Activated CD4-positive, alpha-beta T cell treated with anti-CD3 and anti-CD28 coated beads for 48 hours (primary cell): ENCODE results near the gene HPGDS.
"Not testable (repeated sequence)": the region's sequence is repeated elsewhere in the genome, so short reads cannot be mapped to it uniquely, and the experiment has no call there.

Experiments
- DNase-seq: peaks from one replicate; pipeline ENCODE4 v3.0.0-alpha.2; 2020

The HPGDS gene

DNA sequence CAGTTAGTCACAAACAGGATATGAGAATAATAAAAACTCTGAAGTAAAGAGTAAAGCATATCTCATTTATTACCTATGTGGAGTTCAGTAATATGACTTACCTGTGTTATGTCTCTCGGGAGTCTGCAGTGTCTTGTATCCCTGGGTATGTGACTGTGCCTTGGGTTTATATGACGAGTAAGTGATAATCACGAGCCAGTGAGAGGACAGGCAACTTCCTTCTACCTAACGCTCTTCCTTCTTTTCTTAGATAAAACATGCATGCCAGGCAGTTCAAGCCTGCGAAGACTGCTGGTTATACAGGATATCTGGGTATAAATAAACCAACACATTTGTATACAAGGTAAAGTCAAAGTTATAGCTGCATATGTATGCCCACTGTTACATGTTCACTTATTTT, at the start of gene HPGDS:
Gene HPGDS (minus strand): TSS at position 143 of the 400 bp plus-strand sequence. CDS start 8,207 bp downstream, outside the sequence.
- DNase-seq, result no peak

GRCh38 chr4:94390804-94391410, 48.3 kb upstream of the HPGDS start:
- DNase-seq, result peak; percentile 16

GRCh38 chr4:94389595-94390267, 47.1 kb upstream of the HPGDS start:
- DNase-seq, result no peak

DNA sequence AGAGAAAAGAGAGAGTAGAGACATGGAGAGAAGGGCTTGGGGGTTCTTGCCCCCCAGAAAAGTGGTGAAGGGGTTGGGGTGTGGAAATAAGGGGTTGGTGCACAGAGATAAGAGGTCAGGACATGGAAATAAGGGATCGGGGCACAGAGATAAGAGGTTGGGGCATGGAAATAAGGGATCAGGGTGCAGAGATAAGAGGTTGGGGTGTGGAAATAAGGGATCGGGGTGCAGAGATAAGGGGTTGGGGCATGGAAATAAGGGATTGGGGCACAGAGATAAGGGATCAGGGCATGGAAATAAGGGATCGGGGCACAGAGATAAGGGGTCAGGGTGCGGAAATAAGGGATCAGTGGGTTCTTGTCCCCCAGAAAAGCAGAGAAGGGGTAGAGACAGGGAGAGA, 45.3 kb upstream of the HPGDS start:
- not testable (repeated sequence) for DNase-seq

DNA sequence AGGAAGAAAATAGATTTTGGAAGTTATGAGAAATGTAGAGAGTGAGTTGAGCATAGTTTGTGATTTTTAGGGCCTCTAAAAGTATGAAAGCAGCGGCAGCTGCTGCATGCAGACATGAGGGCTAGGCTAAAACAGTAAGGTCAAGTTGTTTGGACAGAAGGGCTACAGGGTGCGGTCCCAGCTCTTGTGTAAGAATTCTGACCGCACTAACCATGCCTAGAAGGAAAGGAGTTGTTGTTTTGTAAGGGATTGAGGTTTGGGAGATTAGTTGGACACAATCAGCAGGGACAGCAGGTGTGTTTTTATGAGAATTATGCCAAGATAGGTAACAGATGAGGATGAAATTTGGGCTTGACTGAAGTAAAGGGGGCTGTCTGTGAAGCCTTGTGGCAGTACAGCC, 42.8 kb upstream of the HPGDS start:
- not testable (repeated sequence) for DNase-seq

DNA sequence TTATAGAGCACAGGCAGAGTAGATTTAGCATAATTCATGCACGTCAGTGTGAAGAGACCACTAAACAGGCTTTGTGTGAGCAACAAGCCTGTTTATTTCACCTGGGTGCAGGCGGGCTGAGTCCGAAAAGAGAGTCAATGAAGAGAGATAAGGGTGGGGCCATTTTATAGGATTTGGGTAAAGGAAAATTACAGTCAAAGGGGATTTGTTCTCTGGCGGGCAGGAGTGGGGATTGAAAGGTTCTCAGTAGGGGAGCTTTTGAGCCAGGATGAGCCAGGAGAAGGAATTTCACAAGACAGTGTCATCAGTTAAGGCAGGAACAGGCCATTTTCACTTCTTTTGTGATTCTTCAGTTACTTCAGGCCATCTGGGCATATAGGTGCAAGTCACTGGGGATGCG, 40.3 kb upstream of the HPGDS start:
- not testable (repeated sequence) for DNase-seq

- no peak for DNase-seq
Measured at GRCh38 chr4:94378047-94378446, 35.4 kb upstream of the HPGDS start.

DNA sequence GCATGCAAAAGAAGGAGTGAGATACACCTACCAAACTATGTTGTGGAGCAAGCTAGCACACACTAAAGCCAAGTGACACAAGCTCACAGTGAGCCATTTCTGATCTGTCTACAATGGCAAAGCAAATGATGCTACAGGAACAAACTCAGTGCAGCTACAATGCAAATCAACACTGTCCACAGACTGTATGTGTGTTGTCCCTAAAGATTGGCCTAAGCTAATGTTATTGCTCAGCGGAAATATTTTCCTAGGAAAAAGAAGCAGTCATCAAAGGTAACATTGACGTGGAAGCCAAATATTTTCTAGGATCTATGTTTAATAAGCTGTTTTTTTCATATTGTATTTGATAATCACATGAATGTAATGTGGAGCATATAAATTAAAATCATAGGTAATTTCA, 34.7 kb upstream of the HPGDS start:
- DNase-seq, result no peak

- no peak for DNase-seq
Measured at GRCh38 chr4:94375364-94375763, 32.7 kb upstream of the HPGDS start.

- no peak for DNase-seq
Measured at GRCh38 chr4:94373752-94374151, 31.1 kb upstream of the HPGDS start.

DNA sequence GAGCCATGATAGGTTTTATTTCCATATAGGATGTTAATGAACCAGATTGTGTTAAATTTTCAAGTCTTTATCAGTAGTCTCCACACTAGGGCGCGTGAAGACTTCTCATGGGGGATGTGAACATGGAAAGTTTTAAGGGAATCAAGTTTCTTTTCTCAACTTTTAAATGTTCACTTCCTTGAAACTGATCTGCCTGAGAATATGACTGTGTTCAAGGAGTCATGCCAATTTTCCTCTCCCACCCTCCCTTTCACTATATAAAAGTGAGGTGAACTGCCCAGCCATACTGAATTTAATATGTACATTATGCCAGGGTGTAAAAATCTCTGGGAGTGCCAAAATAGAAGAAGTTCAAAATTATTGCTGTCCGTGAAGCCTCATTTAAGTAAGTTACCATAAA, 30.4 kb upstream of the HPGDS start:
- DNase-seq, result no peak

DNA sequence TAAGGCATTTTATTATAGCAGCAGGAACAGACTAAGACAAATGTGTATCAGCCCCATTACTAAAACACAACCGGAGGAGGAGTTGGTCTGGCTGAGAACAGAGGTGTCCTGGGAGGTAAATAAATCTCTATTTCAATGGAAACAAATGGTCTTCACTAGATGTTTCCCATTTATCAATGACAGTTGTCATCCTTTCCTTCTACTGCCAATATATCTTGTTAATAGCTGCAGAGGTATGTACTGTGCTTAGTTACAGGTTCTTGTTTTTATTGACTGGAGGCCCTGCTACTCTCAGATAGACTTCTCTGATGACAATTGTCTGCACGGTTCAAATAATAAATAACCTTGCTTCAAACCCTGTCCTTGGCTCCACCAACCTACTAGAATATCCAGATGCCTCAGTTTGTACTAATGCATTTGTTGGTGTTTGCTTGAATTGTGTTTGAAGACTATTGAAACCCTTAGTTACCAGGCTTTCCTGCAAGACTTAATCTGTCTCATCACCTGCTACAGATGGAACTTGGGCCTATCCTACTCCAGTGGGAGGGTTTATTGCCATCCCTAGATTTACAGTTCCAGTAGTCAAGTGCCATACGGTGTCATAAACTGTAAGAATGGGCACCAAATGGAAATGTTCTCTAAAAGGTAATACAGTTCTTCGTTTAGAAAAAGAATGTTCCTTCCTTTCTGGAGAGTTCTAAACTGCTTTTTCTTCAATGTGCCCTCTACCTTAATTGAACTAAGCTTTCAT, 29.8 kb upstream of the HPGDS start:
- DNase-seq, result no peak

DNA sequence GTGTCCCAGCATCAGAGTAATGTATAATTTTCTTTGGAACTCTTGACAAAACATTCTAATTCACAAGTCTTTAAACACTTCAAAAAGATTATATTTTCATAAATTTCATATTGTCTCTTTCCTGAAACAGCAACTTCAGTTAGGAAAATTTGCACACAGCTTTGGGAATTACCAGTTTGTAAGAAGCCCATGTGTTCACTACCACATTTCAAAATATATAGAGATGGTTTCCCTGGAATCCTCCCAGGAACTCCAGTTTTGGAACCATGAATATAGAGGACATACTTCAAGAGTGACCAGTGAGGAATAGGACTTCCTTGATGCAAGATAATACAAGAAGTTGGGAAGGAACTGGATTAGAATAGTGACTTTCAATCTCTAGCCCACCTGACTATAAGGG, 28.7 kb upstream of the HPGDS start:
- DNase-seq, result no peak

DNA sequence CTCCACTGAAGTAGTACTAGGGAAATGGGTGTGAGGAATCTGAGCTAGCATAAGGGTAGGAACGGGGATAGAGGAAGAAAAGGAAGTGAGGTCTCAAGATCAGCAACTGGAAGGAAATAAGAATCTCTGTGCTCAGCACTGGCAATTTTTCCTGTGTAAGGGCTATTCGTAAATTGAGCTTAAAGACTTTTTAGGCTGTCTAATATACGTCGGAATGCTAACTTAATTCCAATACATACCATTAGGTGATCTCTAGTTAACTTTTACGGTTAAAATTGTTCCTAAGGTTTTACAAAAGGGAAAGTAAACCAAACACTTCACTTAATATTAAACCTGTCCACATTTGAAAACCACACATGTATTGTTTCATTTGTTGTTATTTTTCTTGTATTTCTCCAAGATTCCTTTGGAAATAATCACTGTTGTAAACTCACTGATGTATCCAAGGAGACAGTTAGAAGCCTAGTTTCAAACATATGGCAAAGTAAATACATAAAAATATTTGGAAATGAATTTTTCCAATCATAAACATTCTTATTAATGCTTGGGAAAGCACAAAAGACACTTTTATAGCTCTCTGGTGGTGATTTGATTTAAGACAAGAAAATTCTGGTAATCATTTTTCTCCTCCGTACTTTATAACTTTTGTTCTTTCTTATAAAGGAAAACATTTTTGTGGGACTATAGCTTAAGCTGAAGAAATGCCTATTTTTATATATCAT, 28.1 kb upstream of the HPGDS start:
- DNase-seq, result no peak

- no peak for DNase-seq
Measured at GRCh38 chr4:94369046-94369445, 26.4 kb upstream of the HPGDS start.

DNA sequence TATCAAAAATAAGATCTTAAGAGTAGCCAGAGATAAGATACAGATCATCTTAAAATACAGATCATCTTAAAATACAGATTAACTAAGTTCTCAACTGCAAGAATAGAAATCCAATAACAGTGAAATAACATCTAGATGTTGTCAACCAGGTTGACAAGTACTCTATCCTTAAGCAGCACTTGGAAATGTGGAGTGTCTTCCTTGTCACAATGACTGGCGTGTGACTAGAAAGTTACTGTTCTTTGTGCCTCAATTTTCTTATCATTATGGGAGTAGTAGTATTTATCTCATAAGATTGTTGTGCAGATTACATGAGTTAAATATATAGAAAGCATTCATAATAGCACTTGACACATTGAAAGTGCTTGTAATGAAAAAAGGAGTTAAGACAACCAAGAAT, 25.8 kb upstream of the HPGDS start:
- no peak for DNase-seq

- no peak for DNase-seq
Measured at GRCh38 chr4:94365304-94365703, 22.7 kb upstream of the HPGDS start.

DNA sequence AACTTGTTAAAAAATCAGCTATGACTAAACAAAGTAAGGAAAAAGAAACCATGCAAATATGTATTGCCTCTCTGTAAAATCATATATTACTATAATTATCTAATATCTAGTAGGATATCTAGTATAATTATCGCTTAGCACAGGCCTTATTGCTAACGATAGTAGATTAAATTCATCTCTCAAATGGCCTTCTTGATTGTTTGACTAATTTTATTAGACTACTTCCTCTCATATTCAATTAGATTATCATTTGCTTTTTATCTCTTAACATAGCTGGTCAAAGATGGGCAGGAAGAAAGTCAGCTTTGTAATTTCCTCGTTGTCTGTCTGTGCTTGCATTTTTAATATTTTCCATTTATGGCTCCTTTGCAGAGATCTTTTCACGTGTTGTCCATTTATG, 21.9 kb upstream of the HPGDS start:
- DNase-seq, result no peak

DNA sequence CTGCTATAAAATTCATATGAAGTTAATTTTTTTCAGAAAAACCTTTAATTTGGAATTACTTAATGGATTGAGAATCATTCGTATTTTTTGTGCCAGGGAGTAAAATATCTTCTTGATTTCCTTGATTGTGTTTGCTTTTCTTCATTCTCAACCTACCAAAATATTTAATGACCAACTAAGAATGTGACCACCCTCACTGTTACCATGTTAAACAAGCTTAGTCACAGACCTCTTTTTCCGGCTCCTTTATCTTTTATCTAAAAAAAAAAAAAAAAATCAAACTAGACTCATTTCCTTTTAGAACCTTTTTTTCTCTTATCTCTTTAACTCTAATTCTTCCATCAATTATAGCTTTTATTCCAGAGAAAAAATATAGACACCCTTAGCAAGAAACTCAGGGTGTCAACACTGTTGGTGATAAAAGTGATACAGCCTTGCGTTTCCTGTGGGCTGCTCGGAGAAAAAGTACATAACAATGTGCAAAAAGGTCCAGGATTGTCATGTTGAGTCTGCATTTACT, 20.6 kb upstream of the HPGDS start:
- no peak for DNase-seq

GRCh38 chr4:94359838-94360237, 17.2 kb upstream of the HPGDS start:
- no peak for DNase-seq

- no peak for DNase-seq
Measured at GRCh38 chr4:94359221-94359620, 16.6 kb upstream of the HPGDS start.

GRCh38 chr4:94358101-94358500, 15.5 kb upstream of the HPGDS start:
- DNase-seq, result no peak

DNA sequence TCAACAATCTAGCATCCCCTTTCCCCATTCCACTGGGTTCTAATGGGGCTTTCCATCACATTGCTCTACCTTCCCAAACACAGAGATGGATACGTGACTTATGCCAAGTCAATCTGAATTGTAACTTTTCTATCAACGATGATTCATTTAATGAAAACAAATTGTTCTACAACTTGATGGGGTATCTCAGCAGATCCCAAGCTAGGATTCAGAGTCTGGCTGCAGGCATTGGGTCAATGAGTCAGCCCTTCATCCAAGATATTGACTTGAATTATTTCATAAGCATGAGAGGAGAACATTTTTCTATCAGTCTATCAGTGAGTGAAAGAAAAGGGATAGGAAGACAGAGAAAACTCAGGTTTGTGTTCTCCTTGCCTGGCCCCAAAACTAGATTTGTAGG, 15.0 kb upstream of the HPGDS start:
- DNase-seq, result no peak
